Tibial nerve (tissue), 3 donors: ENCODE measurements around the gene HTRA1.

Source experiments
- CTCF ChIP-seq, 5 experiments: fragments of 200-600 bp in 3 of 5; fragments of 450-650 bp in 2 of 5; sonication (generic) in 3 of 5; IDR thresholded peaks; one replicate each; pipeline ENCODE4 v1.5.1; 2016 to 2019; ENCODE audit warnings: antibody characterized with exemption in 5 of 5, mild to moderate bottlenecking in 3 of 5, moderate library complexity in 2 of 5
- POLR2A ChIP-seq, 2 donors: fragments of 450-650 bp; IDR thresholded peaks; one replicate each; pipeline ENCODE4 v1.6.1; 2017; ENCODE audit warnings: antibody characterized with exemption in 2 of 2, mild to moderate bottlenecking in 2 of 2, moderate library complexity in 2 of 2

- TF ChIP-seq CTCF (IDR thresholded peaks at IDR 0.05) (no peak), POLR2A (IDR thresholded peaks at IDR 0.05) (no peak)
Observed at GRCh38 chr10:122531939-122532338, 70.6 kb downstream of the HTRA1 start.
